HepG2 (cell line): ENCODE results near the gene NEAT1. TPM values are rescaled to one million over a fixed set of nuclear protein-coding genes. Genes with fewer than 3 reads are reported as not detected.
A peak's percentile ranks its signal among the peaks of the same experiment; 100 is the strongest.

ENCODE experiments used
- CBX5 ChIP-seq: sonication (generic); formaldehyde crosslinking; IDR thresholded peaks from 2 replicates; pipeline ENCODE4 v1.4.0; 2020; ENCODE audit warnings: missing genetic modification reagents, borderline replicate concordance
- HNRNPL ChIP-seq: fragments of 200-400 bp; formaldehyde crosslinking; IDR thresholded peaks from 2 replicates; pipeline ENCODE4 v1.6.1; 2017; ENCODE audit warnings: mild to moderate bottlenecking, low read depth, low read length
- NFKB2 ChIP-seq: sonication (generic); formaldehyde crosslinking; IDR thresholded peaks from 2 replicates; pipeline ENCODE4 v1.4.0; 2020; ENCODE audit warnings: missing genetic modification reagents, borderline replicate concordance
- ZC3H4 ChIP-seq: sonication (generic); formaldehyde crosslinking; IDR thresholded peaks from 2 replicates; pipeline ENCODE4 v1.4.0; 2020; ENCODE audit warnings: missing genetic modification reagents, borderline replicate concordance
- ZNF232 ChIP-seq: sonication (generic); formaldehyde crosslinking; IDR thresholded peaks from 2 replicates; pipeline ENCODE4 v1.4.0; 2020; ENCODE audit warnings: missing genetic modification reagents, borderline replicate concordance
- ZNF274 ChIP-seq: sonication (generic); formaldehyde crosslinking; IDR thresholded peaks from 2 replicates; pipeline ENCODE4 v1.5.1; 2020; ENCODE audit warnings: mild to moderate bottlenecking, missing genetic modification reagents
- ZNF318 ChIP-seq: sonication (generic); formaldehyde crosslinking; IDR thresholded peaks from 2 replicates; pipeline ENCODE4 v1.4.0; 2020; ENCODE audit warnings: mild to moderate bottlenecking, missing genetic modification reagents
- ZNF331 ChIP-seq: sonication (generic); formaldehyde crosslinking; IDR thresholded peaks from 2 replicates; pipeline ENCODE4 v1.4.0; 2020; ENCODE audit warnings: missing genetic modification reagents
- ZNF770 ChIP-seq: sonication (generic); formaldehyde crosslinking; IDR thresholded peaks from 2 replicates; pipeline ENCODE4 v1.5.0; 2020; ENCODE audit warnings: mild to moderate bottlenecking, missing genetic modification reagents
- ZNF850 ChIP-seq: sonication (generic); formaldehyde crosslinking; conservative IDR thresholded peaks from 2 replicates; pipeline ENCODE4 v1.9.0; 2021; ENCODE audit warnings: mild to moderate bottlenecking, missing genetic modification reagents
- ZZZ3 ChIP-seq: sonication (generic); formaldehyde crosslinking; IDR thresholded peaks from 2 replicates; pipeline ENCODE4 v1.4.0; 2020; ENCODE audit warnings: missing genetic modification reagents, mild to moderate bottlenecking, borderline replicate concordance
- polyA plus RNA-seq, 8 experiments: library from polyadenylated mRNA; depleted of rRNA in 3 of 8; stranded (reverse) in 7 of 8; unstranded in 1 of 8; fragments of >200 nt; fragmentation: Illumina TruSeq in 4 of 8; extraction: Trizol in 4 of 8; gene quantifications; 2 replicates each; pipeline versions ENCODE4 v1.2.1 to v1.2.3, GENCODE V29; 2011 to 2016; ENCODE audit warnings: low read depth in 4 of 8, missing spikeins in 1 of 8, mixed read lengths in 1 of 8; ENCODE audit not compliant: insufficient read depth in 1 of 8
- total RNA-seq, 5 experiments: library from RNA; depleted of rRNA; stranded (reverse); fragments of >200 nt; fragmentation: Illumina TruSeq; extraction: Trizol; gene quantifications; 2 replicates each; pipeline ENCODE4 v1.2.3, GENCODE V29; 2016; ENCODE audit warnings: low read depth in 1 of 5
- TF ChIP-seq, protein P1 (sequence below): sonication (generic); formaldehyde crosslinking; IDR thresholded peaks from 2 replicates; pipeline ENCODE4 v1.4.0; 2020; ENCODE audit warnings: missing genetic modification reagents, borderline replicate concordance

NEAT1 gene
- total and polyA plus RNA-seq, 2 of the 13 experiments (the other 11 are each of a cell fraction or from before 2014, with no cell fraction given): 20.5 to 41.2 TPM

- no peak for TF ChIP-seq ZNF274 (CRISPR knock-in tag)
- no peak for TF ChIP-seq ZNF770 (CRISPR knock-in tag)
- TF ChIP-seq ZC3H4 (CRISPR knock-in tag): no peak; the same call in 1 of the 2 replicates
- TF ChIP-seq ZNF318 (CRISPR knock-in tag): no peak
- no peak for TF ChIP-seq ZNF232
- peak; percentile 58; the same call in 1 of the 2 replicates for TF ChIP-seq ZNF331 (CRISPR knock-in tag)
- TF ChIP-seq ZZZ3: no peak
- TF ChIP-seq ZNF850 (CRISPR knock-in tag): no peak
- no peak; the same call in 1 of the 2 replicates for TF ChIP-seq CBX5 (CRISPR knock-in tag)
- TF ChIP-seq HNRNPL: peak; percentile 57; the same call in 1 of the 2 replicates
- no peak for TF ChIP-seq NFKB2
- TF ChIP-seq, protein P1, sequence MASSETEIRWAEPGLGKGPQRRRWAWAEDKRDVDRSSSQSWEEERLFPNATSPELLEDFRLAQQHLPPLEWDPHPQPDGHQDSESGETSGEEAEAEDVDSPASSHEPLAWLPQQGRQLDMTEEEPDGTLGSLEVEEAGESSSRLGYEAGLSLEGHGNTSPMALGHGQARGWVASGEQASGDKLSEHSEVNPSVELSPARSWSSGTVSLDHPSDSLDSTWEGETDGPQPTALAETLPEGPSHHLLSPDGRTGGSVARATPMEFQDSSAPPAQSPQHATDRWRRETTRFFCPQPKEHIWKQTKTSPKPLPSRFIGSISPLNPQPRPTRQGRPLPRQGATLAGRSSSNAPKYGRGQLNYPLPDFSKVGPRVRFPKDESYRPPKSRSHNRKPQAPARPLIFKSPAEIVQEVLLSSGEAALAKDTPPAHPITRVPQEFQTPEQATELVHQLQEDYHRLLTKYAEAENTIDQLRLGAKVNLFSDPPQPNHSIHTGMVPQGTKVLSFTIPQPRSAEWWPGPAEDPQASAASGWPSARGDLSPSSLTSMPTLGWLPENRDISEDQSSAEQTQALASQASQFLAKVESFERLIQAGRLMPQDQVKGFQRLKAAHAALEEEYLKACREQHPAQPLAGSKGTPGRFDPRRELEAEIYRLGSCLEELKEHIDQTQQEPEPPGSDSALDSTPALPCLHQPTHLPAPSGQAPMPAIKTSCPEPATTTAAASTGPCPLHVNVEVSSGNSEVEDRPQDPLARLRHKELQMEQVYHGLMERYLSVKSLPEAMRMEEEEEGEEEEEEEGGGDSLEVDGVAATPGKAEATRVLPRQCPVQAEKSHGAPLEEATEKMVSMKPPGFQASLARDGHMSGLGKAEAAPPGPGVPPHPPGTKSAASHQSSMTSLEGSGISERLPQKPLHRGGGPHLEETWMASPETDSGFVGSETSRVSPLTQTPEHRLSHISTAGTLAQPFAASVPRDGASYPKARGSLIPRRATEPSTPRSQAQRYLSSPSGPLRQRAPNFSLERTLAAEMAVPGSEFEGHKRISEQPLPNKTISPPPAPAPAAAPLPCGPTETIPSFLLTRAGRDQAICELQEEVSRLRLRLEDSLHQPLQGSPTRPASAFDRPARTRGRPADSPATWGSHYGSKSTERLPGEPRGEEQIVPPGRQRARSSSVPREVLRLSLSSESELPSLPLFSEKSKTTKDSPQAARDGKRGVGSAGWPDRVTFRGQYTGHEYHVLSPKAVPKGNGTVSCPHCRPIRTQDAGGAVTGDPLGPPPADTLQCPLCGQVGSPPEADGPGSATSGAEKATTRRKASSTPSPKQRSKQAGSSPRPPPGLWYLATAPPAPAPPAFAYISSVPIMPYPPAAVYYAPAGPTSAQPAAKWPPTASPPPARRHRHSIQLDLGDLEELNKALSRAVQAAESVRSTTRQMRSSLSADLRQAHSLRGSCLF (CRISPR knock-in tag): no peak
Observed at GRCh38 chr11:65419772-65420481, 2.7 kb upstream of the NEAT1 start (continued).
